GM10248 (cell line): ENCODE results near the gene ZFAND6.

ENCODE experiments used
- CTCF ChIA-PET: fragments of 300-600 bp; sonication (Branson Sonifier 250); formaldehyde crosslinking; extraction: SDS; loops from one replicate; lab custom pipeline; 2021; ENCODE audit warnings: antibody characterized with exemption; lab: Yijun Ruan, JAX
- POLR2A ChIA-PET: fragments of 350-650 bp; sonication (Branson Sonifier 250); formaldehyde crosslinking; extraction: SDS; loops from one replicate; lab custom pipeline; 2020; ENCODE audit warnings: antibody characterized with exemption; lab: Yijun Ruan, JAX
- DNase-seq: peaks from one replicate; pipeline ENCODE4 v3.0.0; 2012; ENCODE audit errors: extremely low spot score
- CTCF ChIP-seq: IDR thresholded peaks from 2 replicates; pipeline ENCODE4 v1.5.1; 2012; ENCODE audit warnings: mild to moderate bottlenecking, low read depth; ENCODE audit errors: extremely low read depth, missing control alignments, control extremely low read depth

The ZFAND6 gene

DNA sequence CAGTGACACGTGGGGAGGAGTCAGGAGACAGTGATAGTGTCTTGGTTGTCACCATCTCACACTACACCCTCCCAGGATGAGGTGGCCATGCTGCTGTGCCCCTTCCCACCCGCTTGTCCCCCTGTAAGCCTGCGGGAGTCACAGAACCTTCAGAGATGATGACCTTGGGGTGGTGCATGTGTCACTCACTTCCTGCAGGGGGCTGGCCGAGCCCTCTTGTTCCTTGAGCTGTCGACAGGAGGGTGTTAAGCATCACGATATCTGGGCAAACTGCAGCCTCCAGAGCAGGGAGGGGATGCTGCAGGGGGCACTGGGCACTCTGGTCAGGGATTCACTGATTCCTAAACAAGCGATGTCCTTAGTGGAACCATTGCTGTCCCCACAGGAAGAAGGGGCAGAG, 121.0 kb downstream of the ZFAND6 start:
- no peak for TF ChIP-seq CTCF
- ChIA-PET CTCF (no interaction called here), POLR2A (no interaction called here)
- no peak for DNase-seq

DNA sequence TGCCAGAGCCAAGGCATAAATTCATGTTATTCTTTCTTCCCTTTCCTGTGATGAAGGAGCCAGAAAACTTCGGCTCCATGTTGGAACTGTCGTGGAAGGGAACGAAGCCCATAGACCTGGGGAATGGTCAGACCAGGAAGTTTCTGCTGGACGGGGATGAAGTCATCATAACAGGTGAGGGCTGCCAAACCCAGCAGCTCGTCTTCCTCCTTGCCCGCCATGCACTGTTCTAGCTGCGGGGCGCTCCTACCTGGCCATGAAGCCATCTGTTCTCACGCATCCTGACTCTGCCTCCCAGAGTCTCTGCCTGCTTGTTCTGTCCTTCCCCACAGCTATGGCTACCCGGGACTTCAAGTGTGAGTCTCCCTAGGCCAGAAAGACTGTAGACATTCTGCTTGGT, 121.5 kb downstream of the ZFAND6 start:
- ChIA-PET CTCF (interaction anchor here (1.8 kb wide), 1 partner anchor 9 kb away, joined by 5 read pairs; no protein-coding TSS in a partner anchor), POLR2A (no interaction called here)
- no peak for TF ChIP-seq CTCF
- no peak for DNase-seq

DNA sequence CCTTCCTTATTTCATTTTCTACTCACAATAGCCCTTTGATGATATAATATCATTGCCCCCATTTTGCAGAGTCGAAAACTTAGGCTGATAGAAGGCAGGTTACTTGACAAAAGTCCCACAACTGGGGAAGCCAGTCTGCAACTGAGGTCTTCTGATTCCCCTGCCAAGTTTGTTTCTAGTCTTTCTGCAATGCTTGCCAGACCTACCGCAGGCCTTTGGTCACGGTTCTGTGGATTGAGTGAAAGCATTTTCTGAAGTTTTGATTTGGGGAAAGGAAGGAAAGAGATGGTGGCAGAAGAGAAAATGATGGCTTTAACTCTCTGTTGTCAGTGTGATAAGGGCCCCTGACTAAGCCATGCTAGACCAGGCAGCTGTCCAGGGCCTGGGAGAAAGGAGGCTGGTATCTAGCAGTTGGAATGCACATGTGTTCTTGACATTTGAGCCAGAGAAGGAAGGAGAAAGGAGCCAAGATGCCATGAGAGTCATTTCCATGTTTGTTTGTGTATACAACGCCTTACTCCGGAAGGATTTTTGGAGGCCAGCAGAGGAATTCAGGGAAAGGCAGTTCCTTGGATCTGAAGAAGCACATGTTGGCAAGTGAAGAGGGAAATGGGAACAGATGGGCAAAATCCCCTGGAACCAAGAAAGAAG, 123.3 kb downstream of the ZFAND6 start:
- ChIA-PET CTCF (interaction anchor here (1.8 kb wide), 1 partner anchor 11 kb away, joined by 5 read pairs; no protein-coding TSS in a partner anchor), POLR2A (no interaction called here)
- no peak for TF ChIP-seq CTCF
- no peak for DNase-seq

GRCh38 chr15:80183306-80183705, 123.8 kb downstream of the ZFAND6 start:
- TF ChIP-seq CTCF, result no peak
- ChIA-PET POLR2A (no interaction called here), CTCF (no interaction called here)
- no peak for DNase-seq

GRCh38 chr15:80183886-80184285, 124.4 kb downstream of the ZFAND6 start:
- no peak for DNase-seq
- TF ChIP-seq CTCF, result no peak
- ChIA-PET POLR2A (no interaction called here), CTCF (no interaction called here)

DNA sequence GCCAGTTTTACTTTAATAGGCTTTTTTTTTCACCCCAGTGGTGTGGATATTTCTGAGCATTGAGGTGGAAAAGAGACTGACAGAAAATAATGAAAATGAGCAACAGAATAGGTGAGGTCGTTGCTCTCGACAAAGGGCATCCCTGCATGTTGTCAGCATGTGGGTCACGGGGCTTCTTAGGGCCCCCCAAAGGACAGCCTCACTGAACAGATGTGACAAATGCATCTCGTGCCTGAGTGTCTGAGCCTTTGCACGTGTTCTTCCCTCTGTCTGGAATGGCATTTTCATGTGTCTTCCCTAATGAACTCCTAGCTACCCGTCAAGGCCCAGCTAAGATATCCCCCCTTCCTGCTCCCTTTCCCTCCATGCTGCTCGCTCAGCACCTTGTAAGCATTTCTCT, 125.1 kb downstream of the ZFAND6 start:
- DNase-seq, result no peak
- POLR2A ChIA-PET, result no interaction called here
- CTCF ChIA-PET, result no interaction called here
- TF ChIP-seq CTCF, result no peak
